Measurements from ENCODE around the gene RC3H1.
"Not testable (repeated sequence)": the region's sequence is repeated elsewhere in the genome, so short reads cannot be mapped to it uniquely, and the experiment has no call there.

RC3H1 gene

GRCh38 chr1:173946380-173946921 is 75.7 kb downstream of the RC3H1 start:
- no peak for DNase-seq (ENCODE audit: low spot score)

GRCh38 chr1:173937062-173937461 is 85.1 kb downstream of the RC3H1 start:
- no peak for DNase-seq (ENCODE audit: low spot score)

GRCh38 chr1:173934440-173934839 is 87.7 kb downstream of the RC3H1 start:
- DNase-seq (ENCODE audit: low spot score): no peak

GRCh38 chr1:173930541-173930940 is 91.6 kb downstream of the RC3H1 start:
- DNase-seq (ENCODE audit: low spot score): not testable (repeated sequence)

GRCh38 chr1:173925306-173926242 is 96.6 kb downstream of the RC3H1 start:
- DNase-seq (ENCODE audit: low spot score): no peak

GRCh38 chr1:173920861-173921260 is 101.3 kb downstream of the RC3H1 start:
- DNase-seq (ENCODE audit: low spot score): no peak

- no peak for DNase-seq (ENCODE audit: low spot score)
Observed at GRCh38 chr1:173917635-173918493, 104.3 kb downstream of the RC3H1 start.

GRCh38 chr1:173917149-173917548 is 105.0 kb downstream of the RC3H1 start, which contains the start of gene SERPINC1:
TSS of gene SERPINC1 (minus strand) at chr1:173917327. CDS start at chr1:173917259, 68 bp downstream.
- DNase-seq (ENCODE audit: low spot score): no peak

GRCh38 chr1:173916667-173917066 is 105.5 kb downstream of the RC3H1 start:
- DNase-seq (ENCODE audit: low spot score): no peak

- DNase-seq (ENCODE audit: low spot score): no peak
Observed at GRCh38 chr1:173915596-173915995, 106.6 kb downstream of the RC3H1 start.

- peak; percentile 9 for DNase-seq (ENCODE audit: low spot score)
Observed at GRCh38 chr1:173914366-173914871, 107.7 kb downstream of the RC3H1 start.

GRCh38 chr1:173913111-173913510 is 109.0 kb downstream of the RC3H1 start:
- no peak for DNase-seq (ENCODE audit: low spot score)

GRCh38 chr1:173903827-173904531 is 118.2 kb downstream of the RC3H1 start:
- no peak for DNase-seq (ENCODE audit: low spot score)

GRCh38 chr1:173900992-173901391 is 121.2 kb downstream of the RC3H1 start:
- DNase-seq (ENCODE audit: low spot score): no peak

- DNase-seq (ENCODE audit: low spot score): no peak
Observed at GRCh38 chr1:173900427-173900826, 121.7 kb downstream of the RC3H1 start.

- no peak for DNase-seq (ENCODE audit: low spot score)
Observed at GRCh38 chr1:173894189-173894588, 128.0 kb downstream of the RC3H1 start.

GRCh38 chr1:173893611-173894010 is 128.5 kb downstream of the RC3H1 start:
- DNase-seq (ENCODE audit: low spot score): no peak

- no peak for DNase-seq (ENCODE audit: low spot score)
Observed at GRCh38 chr1:173889885-173890284, 132.3 kb downstream of the RC3H1 start.

- DNase-seq (ENCODE audit: low spot score): no peak
Observed at GRCh38 chr1:173888749-173889148, 133.4 kb downstream of the RC3H1 start.

GRCh38 chr1:173887627-173888026 is 134.5 kb downstream of the RC3H1 start:
- no peak for DNase-seq (ENCODE audit: low spot score)
